NCI-H128 (cell line): ENCODE data around the gene EZR.

Experiments used
- DNase-seq: peaks from one replicate; lab custom pipeline; 2025; ENCODE audit not compliant: unreplicated experiment; lab: John Stamatoyannopoulos, UW

The EZR gene

GRCh38 chr6:158737710-158738615 lies 81.2 kb downstream of the EZR start:
- DNase-seq, result no peak

DNA sequence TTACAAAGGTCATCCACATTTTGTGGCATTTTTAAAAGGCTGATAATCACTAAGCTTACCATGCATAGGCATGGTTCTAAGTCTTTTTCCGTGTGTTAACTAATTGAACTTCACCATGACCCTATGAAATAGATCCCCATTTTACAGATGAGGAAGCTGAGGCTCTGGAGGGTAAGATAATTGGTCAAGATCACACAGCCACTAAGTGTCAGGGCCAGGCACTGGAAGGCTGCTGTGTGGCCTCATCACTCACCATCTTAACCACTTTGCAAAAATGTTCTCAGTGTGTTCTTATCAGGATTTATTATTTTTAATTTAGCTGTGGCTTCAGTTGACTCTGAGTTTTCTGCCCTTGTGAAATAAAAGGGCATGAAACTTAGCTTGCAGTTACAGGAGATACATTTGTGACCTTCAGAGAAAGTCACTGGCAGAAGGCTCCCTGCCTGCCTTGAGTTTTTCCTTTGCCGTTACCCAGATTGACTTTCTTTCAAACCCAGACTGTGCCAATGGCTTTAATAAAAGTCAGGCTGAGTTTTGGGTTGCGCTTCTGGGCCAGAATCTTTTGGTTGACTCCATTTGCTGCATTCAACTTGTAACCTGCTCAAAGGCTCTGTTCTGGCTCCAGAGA lies 82.0 kb downstream of the EZR start:
- no peak for DNase-seq

GRCh38 chr6:158735009-158735408 lies 84.2 kb downstream of the EZR start:
- no peak for DNase-seq

DNA sequence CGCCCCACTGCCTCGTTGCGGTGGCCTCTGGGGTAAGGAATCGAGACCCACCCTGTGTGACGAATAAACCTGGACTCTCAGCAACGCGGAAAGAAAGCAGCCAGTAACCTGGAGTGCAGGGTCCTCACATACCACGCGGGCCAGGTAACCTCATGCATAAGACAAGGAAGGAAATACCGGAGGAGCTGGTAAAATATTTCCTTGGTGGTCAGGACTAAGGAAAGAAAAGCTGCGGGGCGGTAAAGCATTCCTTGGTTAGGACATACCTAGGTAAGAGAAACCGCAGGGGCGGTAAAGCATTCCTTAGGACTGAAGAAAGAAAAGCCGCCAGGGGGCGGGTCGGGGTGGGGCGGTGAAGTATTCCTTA lies 88.6 kb downstream of the EZR start:
- DNase-seq, result no peak

- no peak for DNase-seq
Measured at GRCh38 chr6:158729906-158730540, 89.1 kb downstream of the EZR start.

GRCh38 chr6:158725704-158726103 lies 93.5 kb downstream of the EZR start:
- no peak for DNase-seq

DNA sequence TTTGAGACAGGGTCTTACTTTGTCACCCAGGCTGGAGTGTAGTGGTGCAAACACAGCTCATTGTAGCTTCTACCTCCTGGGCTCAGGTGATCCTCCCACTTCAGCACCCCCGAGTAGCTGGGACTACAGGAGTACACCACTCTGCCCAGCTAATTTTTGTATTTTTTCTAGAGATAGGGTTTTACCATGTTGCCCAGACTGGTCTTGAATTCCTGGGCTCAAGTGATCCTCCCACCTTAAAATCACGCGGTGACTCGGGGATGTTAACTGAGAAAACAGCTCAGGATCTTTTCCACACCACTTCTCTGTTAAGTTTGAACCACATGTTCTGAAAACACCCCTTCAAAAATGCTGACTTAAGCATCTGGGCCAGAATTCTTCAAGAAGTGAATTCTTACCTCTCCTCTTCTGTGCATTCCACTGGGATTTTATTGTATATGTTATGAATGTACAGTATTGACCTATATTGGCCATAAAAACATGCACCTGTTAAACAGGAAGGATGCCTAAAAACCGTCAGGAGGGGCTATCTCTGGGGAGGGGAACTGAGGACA lies 96.9 kb downstream of the EZR start:
- DNase-seq, result no peak

- DNase-seq, result no peak
Measured at GRCh38 chr6:158718461-158719046, 100.6 kb downstream of the EZR start.

DNA sequence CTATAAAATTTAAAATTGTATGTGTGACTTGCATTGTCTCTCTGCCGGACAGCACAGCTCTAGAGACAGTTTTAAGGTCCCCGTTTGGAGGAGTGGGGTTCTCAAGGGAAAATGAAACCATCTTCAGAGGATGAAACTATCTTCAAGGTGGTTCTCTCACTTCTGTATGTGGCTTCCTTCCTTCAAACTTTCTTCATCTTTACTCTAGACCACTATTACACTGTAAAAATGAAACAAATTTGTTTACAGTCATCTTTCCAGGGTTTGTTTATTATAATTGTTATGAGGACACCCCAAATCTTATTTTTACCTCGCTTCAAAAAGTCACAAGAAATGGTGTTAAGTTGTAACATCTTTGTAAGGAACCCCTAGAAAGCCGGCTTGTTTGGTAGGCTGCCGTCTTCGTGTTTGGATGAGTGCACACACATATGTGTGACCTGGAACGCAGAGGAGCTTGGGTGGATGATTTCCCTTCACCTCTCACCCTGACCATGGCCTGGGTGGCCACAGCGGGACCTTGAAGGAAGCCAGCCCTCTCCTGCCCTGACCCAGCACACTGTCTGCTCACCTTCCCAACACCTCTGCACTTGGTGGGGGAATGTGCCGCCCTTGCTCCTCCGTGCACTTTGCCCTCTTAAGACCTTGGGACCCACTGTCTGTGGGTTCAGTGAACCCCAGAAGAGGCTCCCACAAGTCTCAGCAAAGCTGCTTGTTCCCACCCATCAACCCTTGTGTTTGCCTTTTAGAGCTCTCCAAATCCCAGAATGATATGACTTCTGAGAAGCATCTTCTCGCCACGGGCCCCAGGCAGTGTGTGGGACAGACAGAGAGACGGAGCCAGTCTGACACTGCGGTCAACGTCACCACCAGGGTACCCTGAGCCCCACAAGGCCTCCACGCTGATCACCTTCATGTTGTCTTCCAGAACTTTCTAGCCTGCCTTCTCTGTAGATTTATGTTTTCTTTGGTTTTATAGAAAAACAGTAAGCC lies 101.5 kb downstream of the EZR start:
- DNase-seq, result no peak
